Coronary artery (tissue), 2 donors: ENCODE data around the gene STARD9.

Experiments
- DNase-seq: peaks from one replicate; pipeline ENCODE4 v3.0.0-alpha.2; 2017; ENCODE audit warnings: low spot score
- H3K27ac ChIP-seq, 2 donors: fragments of 200-600 bp; sonication (generic); one replicate each; pipeline ENCODE4 v1.5.1; 2016 to 2019
- H3K4me3 ChIP-seq: fragments of 200-600 bp; sonication (generic); 2 replicates; pipeline ENCODE4 v1.5.1; 2016; ENCODE audit warnings: mild to moderate bottlenecking, moderate library complexity
- TF ChIP-seq, protein P1 (sequence below): fragments of 200-600 bp; sonication (generic); IDR thresholded peaks from one replicate; pipeline ENCODE4 v1.5.1; 2019; ENCODE audit warnings: antibody characterized with exemption

The STARD9 gene

DNA sequence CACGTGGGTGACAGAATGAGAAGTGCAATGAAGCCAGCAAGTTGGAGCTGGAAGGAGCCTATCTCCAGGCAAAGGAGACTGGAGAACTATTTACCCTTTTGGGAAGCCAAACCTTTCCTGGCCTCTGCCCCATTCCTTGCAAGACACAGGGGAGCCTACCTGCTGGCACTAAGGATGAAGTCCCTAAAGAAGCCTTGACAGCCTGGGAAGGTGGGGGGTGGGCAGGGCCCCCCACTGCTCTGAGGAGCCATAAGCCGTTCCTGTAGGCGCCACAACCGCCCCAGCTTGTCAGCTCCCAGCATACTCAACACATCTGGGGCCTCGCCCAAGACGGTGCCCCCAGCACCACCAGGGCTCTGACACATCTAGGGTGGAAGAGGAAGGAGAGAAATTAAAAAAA is 156.1 kb downstream of the STARD9 start:
- TF ChIP-seq, protein P1, sequence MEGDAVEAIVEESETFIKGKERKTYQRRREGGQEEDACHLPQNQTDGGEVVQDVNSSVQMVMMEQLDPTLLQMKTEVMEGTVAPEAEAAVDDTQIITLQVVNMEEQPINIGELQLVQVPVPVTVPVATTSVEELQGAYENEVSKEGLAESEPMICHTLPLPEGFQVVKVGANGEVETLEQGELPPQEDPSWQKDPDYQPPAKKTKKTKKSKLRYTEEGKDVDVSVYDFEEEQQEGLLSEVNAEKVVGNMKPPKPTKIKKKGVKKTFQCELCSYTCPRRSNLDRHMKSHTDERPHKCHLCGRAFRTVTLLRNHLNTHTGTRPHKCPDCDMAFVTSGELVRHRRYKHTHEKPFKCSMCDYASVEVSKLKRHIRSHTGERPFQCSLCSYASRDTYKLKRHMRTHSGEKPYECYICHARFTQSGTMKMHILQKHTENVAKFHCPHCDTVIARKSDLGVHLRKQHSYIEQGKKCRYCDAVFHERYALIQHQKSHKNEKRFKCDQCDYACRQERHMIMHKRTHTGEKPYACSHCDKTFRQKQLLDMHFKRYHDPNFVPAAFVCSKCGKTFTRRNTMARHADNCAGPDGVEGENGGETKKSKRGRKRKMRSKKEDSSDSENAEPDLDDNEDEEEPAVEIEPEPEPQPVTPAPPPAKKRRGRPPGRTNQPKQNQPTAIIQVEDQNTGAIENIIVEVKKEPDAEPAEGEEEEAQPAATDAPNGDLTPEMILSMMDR = no peak
- Histone ChIP-seq H3K4me3 (no peak overlapping the region), H3K27ac (no peak overlapping the region)
- no peak for DNase-seq

DNA sequence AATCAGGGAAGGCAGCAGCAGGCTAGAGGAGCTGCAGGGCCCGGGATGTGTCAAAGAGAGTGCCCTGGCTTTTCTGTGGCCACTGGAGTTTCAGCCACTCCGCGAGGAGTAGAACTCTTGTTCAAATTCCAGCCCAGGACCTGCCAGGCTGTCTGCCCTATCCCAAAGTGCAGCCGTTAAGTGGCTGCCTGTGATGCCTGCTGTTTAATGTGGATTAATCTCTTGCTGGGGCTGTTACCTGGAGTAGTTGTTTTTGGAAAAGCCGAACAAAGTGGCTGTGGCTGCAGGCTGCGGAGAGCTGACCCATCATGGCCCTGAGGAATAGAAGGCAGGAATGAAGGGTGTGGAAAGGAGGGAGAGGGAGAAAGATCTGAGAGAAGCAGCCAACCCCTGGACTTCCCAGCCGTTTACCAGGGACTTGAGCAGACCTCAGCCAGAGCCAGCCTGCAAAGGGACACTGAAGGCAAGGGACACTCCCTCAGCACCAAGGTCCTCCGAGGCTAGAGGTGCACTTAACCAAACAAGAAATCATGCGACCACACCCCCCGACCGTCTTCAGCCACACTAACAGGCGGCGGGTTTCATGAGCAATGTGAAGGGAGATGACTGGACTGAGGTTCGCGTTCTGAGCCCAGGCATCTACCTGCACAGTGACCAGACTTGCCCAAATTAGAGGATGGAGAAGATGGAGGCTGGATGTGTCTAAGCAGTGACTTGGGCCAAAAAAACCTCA is 156.9 kb downstream of the STARD9 start:
- TF ChIP-seq, protein P1 = no peak
- H3K4me3 ChIP-seq = no peak overlapping the region
- no peak overlapping the region for H3K27ac ChIP-seq
- no peak for DNase-seq

DNA sequence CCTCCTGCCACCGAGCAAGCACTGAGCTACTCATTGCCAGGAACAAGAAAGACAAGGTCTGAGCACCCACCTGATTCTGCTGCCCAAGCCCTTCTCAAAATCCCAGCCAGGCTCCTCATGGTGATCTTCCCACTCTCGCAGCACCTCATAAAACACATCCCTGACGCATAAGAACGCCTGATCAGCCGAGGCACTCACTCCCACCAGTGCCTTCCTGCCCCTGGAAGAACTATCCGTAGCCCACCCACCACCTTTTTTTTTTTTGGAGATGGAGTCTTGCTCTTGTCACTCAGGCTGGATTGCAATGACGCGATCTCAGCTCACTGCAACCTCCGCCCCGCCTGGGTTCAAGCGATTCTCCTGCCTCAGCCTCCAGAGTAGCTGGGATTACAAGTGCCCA is 157.6 kb downstream of the STARD9 start:
- TF ChIP-seq, protein P1 = no peak
- H3K4me3 ChIP-seq = no peak overlapping the region
- no peak for DNase-seq
- no peak overlapping the region for H3K27ac ChIP-seq

DNA sequence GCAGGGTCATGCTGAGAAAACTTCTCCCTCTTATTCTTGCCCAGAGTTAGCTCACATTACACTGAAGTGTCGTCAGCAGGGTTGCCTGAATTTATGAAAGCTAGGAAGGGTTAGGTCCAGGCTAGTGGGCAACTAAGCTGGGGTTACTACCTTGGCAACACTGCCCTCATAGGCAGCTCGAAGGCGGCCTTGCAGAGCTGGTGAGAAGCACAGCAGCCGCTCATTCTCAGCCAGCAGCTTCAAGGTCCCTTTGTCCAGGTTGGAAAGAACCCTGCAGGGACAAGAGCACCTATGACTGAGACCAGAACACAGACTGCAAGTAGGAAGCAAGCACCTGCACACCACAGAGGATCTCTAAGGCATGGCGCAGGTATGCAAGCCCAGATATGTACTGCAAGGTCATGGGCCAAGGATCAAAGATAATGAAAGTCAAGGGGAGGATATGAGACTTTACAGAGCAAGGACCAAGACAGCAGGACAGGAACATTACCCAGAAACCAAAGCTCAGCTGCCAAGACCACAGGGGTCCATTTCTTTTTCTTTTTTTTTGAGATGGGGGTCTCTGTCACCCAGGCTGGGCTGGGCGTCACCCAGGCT is 158.8 kb downstream of the STARD9 start:
- no peak for DNase-seq
- TF ChIP-seq, protein P1 = no peak
- Histone ChIP-seq H3K4me3 (no peak overlapping the region), H3K27ac (no peak overlapping the region)

DNA sequence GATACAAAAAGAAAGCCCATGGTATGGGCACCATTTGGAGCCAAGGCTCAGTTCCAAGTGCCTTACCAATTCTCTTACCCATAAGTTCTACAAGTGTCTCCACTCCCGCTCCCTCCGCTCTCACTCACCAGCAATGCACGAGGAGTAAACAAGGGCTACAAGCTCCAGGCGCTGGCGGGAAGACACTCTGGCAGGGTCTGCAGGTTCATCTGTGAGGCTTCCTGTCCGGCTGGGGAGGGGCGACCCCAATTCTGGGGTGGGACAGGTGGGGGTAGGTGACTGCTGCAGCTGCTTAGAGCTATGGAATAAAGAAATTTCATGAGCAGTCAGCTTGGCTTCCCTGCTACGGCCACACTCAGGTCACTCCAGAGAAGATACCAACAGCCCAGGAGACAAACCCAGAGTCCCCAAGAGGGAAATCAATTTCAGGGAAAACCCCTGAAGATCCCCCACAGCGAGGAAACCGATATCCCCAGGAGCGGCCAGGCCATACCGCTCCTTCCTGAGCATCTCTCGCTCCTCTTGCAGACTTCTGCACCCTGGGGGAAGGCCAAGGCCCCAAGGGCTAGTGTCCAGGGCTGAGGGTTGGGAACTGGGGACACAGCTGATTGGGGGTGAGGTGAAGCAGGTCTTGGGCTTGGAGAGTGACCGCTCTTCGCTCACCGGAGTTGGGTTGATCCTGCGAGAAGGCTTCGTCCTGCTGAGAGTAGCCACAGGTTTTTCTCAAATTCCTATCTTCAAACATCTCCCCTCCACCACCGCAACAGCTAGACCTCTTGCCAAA is 160.2 kb downstream of the STARD9 start:
- Histone ChIP-seq H3K4me3 (peak overlapping the region; percentile 88), H3K27ac (peak overlapping the region in 1 of 2 donors; percentile 88)
- TF ChIP-seq, protein P1 = no peak
- no peak for DNase-seq

DNA sequence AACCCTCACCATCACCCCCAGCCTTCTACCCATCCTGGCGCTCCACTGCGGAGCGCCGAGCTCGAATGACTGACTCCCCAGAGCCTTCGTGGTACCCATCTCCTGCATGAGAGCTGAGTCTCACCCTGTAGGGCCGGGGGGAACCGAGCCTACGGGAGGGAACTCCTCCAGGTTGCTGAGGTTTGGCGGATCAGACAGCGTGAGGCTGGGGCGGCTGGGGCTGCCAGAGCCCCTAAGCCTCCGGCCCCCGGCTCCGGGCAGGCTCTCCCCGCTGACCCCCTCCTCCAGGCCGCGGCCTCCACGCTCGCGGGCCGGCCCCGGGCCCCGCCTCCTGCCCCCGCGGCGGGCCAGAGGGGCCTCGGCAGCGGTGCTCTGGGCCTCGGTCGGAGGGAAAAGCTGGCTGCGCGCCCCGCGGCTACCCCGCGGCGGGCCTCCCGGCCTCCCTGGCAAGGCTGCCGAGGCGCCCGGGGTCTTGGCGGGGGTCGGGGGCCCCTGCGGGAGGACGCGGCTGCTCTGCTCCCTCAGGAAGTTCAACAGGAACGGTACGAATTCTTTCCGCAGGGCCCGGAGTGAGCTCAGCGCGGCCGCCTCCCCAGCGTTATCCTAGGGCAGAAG is 160.9 kb downstream of the STARD9 start:
- peak overlapping the region; percentile 78 to 88 for H3K27ac ChIP-seq
- TF ChIP-seq, protein P1 = no peak
- H3K4me3 ChIP-seq = peak overlapping the region; percentile 88
- DNase-seq = no peak
